GM19351 (cell line): ENCODE measurements around the gene ADIG.

ENCODE experiments used
- ATAC-seq: cut with Tn5 transposase; IDR thresholded peaks from one replicate; pipeline ENCODE4 v1.9.1; 2021; ENCODE audit warnings: mild to moderate bottlenecking, moderate library complexity; ENCODE audit not compliant: unreplicated experiment

The ADIG gene

GRCh38 chr20:38630727-38631126 is 49.7 kb downstream of the ADIG start:
- ATAC-seq = no peak

- ATAC-seq = no peak
Measured at GRCh38 chr20:38631155-38632022, 50.4 kb downstream of the ADIG start.

GRCh38 chr20:38633577-38634093 is 52.6 kb downstream of the ADIG start:
- peak; percentile 70 for ATAC-seq

- no peak for ATAC-seq
Measured at GRCh38 chr20:38635721-38636288, 54.8 kb downstream of the ADIG start.
